ENCODE measurements around the gene PHETA1.

The PHETA1 gene

DNA sequence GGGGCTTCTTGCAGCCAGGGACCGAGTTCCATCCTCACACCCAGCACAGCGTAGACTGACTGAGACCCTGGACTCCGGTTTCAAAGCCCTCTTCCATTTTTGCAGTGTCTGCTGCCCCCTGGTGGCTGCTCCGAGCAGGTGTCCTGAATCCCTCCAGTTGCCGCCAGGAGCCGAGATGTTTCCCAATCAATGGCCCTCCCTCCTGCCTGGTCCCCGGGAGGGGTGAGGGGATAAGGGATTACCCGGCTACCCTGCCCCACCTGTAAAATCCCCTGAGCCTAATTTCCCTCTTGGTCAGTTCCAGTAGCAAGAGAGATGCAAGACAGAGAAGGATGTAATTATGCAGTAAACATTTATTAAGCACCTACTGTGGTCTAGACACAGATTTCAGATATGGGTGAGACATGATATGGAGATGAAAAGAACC lies 55.0 kb downstream of the PHETA1 start:
- peaks cover 12% of the 10 kb centered on the region for H3K4me1 Mint-ChIP-seq (ENCODE audit: low read depth)
- no peaks in the 10 kb centered on the region for H3K9me3 Mint-ChIP-seq (ENCODE audit: low read depth)
- H3K4me3 Mint-ChIP-seq, result no peak overlapping the region
- H3K27ac Mint-ChIP-seq, result no peak overlapping the region
- H3K27me3 Mint-ChIP-seq, result peaks cover 6% of the 10 kb centered on the region
- H3K36me3 Mint-ChIP-seq, result no peaks in the 10 kb centered on the region

DNA sequence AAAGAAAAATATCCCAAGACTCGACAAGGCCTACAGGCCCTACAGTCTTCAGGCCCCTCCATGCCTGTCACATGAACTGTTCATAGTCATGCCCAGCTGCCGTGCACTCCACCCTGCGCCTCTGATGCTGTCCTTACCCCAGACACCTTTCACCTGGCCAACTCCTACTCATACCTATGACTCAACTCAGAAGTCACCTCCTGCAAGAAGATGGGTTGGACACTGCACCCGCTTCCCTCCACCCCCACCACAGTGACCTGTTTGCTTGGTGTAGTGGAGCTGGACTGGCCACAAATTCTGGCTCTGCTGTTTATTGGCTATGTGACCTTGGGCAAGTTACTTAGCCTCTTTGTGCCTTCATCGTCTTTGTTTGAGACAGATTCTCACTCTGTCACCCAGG lies 56.2 kb downstream of the PHETA1 start:
- H3K27ac Mint-ChIP-seq, result no peak overlapping the region
- peaks cover 12% of the 10 kb centered on the region for H3K4me1 Mint-ChIP-seq (ENCODE audit: low read depth)
- no peak overlapping the region for H3K4me3 Mint-ChIP-seq
- H3K27me3 Mint-ChIP-seq, result peaks cover 6% of the 10 kb centered on the region
- no peaks in the 10 kb centered on the region for H3K36me3 Mint-ChIP-seq
- H3K9me3 Mint-ChIP-seq (ENCODE audit: low read depth), result no peaks in the 10 kb centered on the region

- H3K4me3 Mint-ChIP-seq, result no peak overlapping the region
- H3K9me3 Mint-ChIP-seq (ENCODE audit: low read depth), result no peaks in the 10 kb centered on the region
- H3K36me3 Mint-ChIP-seq, result no peaks in the 10 kb centered on the region
- peaks cover 6% of the 10 kb centered on the region for H3K27me3 Mint-ChIP-seq
- H3K4me1 Mint-ChIP-seq (ENCODE audit: low read depth), result peaks cover 12% of the 10 kb centered on the region
- no peak overlapping the region for H3K27ac Mint-ChIP-seq
Measured at GRCh38 chr12:111312016-111312415, 56.9 kb downstream of the PHETA1 start.

DNA sequence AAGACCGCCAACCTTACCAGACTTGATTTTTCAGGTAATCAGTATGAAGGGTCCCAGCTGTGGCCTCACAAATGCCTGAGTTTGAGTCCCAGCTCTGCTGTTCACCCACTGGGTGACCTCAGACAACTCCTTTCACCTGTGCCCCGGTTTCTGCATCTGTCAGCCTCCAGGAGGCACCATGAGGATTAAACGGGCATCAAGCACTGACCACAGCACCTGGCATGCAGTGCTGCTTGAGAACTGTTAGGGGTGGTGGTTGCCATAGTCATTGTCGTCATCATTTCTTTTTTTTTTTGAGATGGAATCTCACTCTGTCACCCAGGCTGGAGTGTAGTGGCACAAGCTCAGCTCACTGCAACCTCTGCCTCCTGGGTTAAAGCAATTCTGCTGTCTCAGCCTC lies 57.9 kb downstream of the PHETA1 start:
- Mint-ChIP-seq H3K4me3 (no peak overlapping the region), H3K9me3 (ENCODE audit: low read depth) (no peaks in the 10 kb centered on the region), H3K36me3 (peaks cover 3% of the 10 kb centered on the region), H3K27me3 (peaks cover 6% of the 10 kb centered on the region), H3K27ac (no peak overlapping the region), H3K4me1 (ENCODE audit: low read depth) (peaks cover 12% of the 10 kb centered on the region)
